Measurements from ENCODE around the gene ZNF701. TPM values are rescaled to one million over a fixed set of nuclear protein-coding genes. Genes with fewer than 3 reads are reported as not detected.

ZNF701 gene
- total RNA-seq, 2 experiments from 2014 or later: 18.1 to 25.5 TPM

- Histone ChIP-seq H3K27ac (ENCODE audit: low read depth, low read length, poor library complexity, severe bottlenecking) (no peak overlapping the region), H3K79me2 (ENCODE audit: insufficient read depth, low read depth, low read length) (0 out of 2 replicates have a peak, but pooled peaks cover 5% of the 10 kb centered on the region), H2AFZ (ENCODE audit: low read length) (no peak overlapping the region), H3K9me3 (ENCODE audit: low read length) (no peaks in the 10 kb centered on the region), H3K4me1 (ENCODE audit: insufficient read depth, low read length, poor library complexity, severe bottlenecking) (no peaks in the 10 kb centered on the region), H3K9me2 (ENCODE audit: insufficient read depth, low read length) (no peaks in the 10 kb centered on the region), H4K20me1 (ENCODE audit: insufficient read depth, low read length) (no peaks in the 10 kb centered on the region), H3K4me3 (ENCODE audit: low read depth, low read length, poor library complexity, severe bottlenecking) (no peak overlapping the region), H3K4me2 (ENCODE audit: low read length) (no peak overlapping the region), H3K36me3 (ENCODE audit: insufficient read depth, low read length) (peaks cover 90% of the 10 kb centered on the region)
- no TSS peak for BruUV-seq (replicated peaks)
- TF ChIP-seq EZH2phosphoT487 (IDR thresholded peaks at IDR 0.05; ENCODE audit: borderline replicate concordance, low read depth, low read length) (no peak), CTCF (conservative IDR thresholded peaks at IDR 0.05; ENCODE audit: low read length) (no peak)
- POLR2A ChIA-PET: no interaction called here
- DNase-seq (ENCODE audit: low spot score): no peak
- CTCF ChIA-PET (ENCODE audit: unreplicated experiment): no interaction called here
- intact Hi-C loops (cut with micrococcal nuclease; ENCODE audit: unreplicated experiment): no loop called here
These were observed 14.8 kb downstream of the ZNF701 start for GRCh38 chr19:52584736-52585440.

- ChIA-PET POLR2A (no interaction called here), CTCF (ENCODE audit: unreplicated experiment) (no interaction called here)
- Histone ChIP-seq H2AFZ (ENCODE audit: low read length) (no peak overlapping the region), H3K4me2 (ENCODE audit: low read length) (no peak overlapping the region), H3K27ac (ENCODE audit: low read depth, low read length, poor library complexity, severe bottlenecking) (no peak overlapping the region), H4K20me1 (ENCODE audit: insufficient read depth, low read length) (no peaks in the 10 kb centered on the region), H3K4me3 (ENCODE audit: low read depth, low read length, poor library complexity, severe bottlenecking) (no peak overlapping the region), H3K79me2 (ENCODE audit: insufficient read depth, low read depth, low read length) (0 out of 2 replicates have a peak, but pooled peaks cover 5% of the 10 kb centered on the region), H3K36me3 (ENCODE audit: insufficient read depth, low read length) (peaks cover 90% of the 10 kb centered on the region), H3K9me3 (ENCODE audit: low read length) (no peaks in the 10 kb centered on the region), H3K4me1 (ENCODE audit: insufficient read depth, low read length, poor library complexity, severe bottlenecking) (no peaks in the 10 kb centered on the region), H3K9me2 (ENCODE audit: insufficient read depth, low read length) (no peaks in the 10 kb centered on the region)
- intact Hi-C loops (cut with micrococcal nuclease; ENCODE audit: unreplicated experiment): no loop called here
- TF ChIP-seq EZH2phosphoT487 (IDR thresholded peaks at IDR 0.05; ENCODE audit: borderline replicate concordance, low read depth, low read length) (no peak), CTCF (conservative IDR thresholded peaks at IDR 0.05; ENCODE audit: low read length) (no peak)
- no TSS peak for BruUV-seq (replicated peaks)
- no peak for DNase-seq (ENCODE audit: low spot score)
These were observed 15.5 kb downstream of the ZNF701 start for GRCh38 chr19:52585604-52586003.

GRCh38 chr19:52590728-52591127 is 20.6 kb downstream of the ZNF701 start:
- BruUV-seq (replicated peaks): no TSS peak
- no peaks in the 10 kb centered on the region for H3K4me1 ChIP-seq (ENCODE audit: insufficient read depth, low read length, poor library complexity, severe bottlenecking)
- no peak overlapping the region for H3K4me3 ChIP-seq (ENCODE audit: low read depth, low read length, poor library complexity, severe bottlenecking)
- H3K79me2 ChIP-seq (ENCODE audit: insufficient read depth, low read depth, low read length): no peaks in the 10 kb centered on the region
- CTCF ChIA-PET (ENCODE audit: unreplicated experiment): no interaction called here
- no peaks in the 10 kb centered on the region for H3K9me2 ChIP-seq (ENCODE audit: insufficient read depth, low read length)
- H2AFZ ChIP-seq (ENCODE audit: low read length): no peak overlapping the region
- POLR2A ChIA-PET: no interaction called here
- intact Hi-C loops (cut with micrococcal nuclease; ENCODE audit: unreplicated experiment): no loop called here
- TF ChIP-seq CTCF (conservative IDR thresholded peaks at IDR 0.05; ENCODE audit: low read length) (peak; percentile 73), EZH2phosphoT487 (IDR thresholded peaks at IDR 0.05; ENCODE audit: borderline replicate concordance, low read depth, low read length) (no peak)
- H3K27ac ChIP-seq (ENCODE audit: low read depth, low read length, poor library complexity, severe bottlenecking): no peak overlapping the region
- H3K36me3 ChIP-seq (ENCODE audit: insufficient read depth, low read length): peaks cover 77% of the 10 kb centered on the region
- no peak overlapping the region for H3K4me2 ChIP-seq (ENCODE audit: low read length)
- no peaks in the 10 kb centered on the region for H4K20me1 ChIP-seq (ENCODE audit: insufficient read depth, low read length)
- DNase-seq (ENCODE audit: low spot score): no peak
- H3K9me3 ChIP-seq (ENCODE audit: low read length): no peaks in the 10 kb centered on the region
